ENCODE data around the gene NUTF2. TPM values are rescaled to one million over a fixed set of nuclear protein-coding genes. Genes with fewer than 3 reads are reported as not detected.

The NUTF2 gene
- total RNA-seq, 1 experiment from 2014 or later, result 145 TPM

DNA sequence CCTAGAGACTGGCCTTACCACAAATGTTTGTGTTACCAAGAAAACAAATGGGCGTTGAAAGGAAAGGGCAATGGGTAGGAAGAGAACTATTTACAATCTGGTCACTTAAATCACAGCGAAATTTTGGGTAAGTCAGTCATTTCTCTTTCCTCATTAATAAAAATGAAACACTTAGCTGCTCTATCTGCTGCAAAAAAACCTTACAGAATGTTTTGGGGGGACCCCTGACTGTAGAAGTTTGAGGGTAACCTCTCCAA, 742 bp upstream of the NUTF2 start (continued):
- TF ChIP-seq, protein P1, sequence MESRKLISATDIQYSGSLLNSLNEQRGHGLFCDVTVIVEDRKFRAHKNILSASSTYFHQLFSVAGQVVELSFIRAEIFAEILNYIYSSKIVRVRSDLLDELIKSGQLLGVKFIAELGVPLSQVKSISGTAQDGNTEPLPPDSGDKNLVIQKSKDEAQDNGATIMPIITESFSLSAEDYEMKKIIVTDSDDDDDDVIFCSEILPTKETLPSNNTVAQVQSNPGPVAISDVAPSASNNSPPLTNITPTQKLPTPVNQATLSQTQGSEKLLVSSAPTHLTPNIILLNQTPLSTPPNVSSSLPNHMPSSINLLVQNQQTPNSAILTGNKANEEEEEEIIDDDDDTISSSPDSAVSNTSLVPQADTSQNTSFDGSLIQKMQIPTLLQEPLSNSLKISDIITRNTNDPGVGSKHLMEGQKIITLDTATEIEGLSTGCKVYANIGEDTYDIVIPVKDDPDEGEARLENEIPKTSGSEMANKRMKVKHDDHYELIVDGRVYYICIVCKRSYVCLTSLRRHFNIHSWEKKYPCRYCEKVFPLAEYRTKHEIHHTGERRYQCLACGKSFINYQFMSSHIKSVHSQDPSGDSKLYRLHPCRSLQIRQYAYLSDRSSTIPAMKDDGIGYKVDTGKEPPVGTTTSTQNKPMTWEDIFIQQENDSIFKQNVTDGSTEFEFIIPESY (IDR thresholded peaks at IDR 0.05; ENCODE audit: extremely low read depth, insufficient replicate concordance, low read length), result no peak

DNA sequence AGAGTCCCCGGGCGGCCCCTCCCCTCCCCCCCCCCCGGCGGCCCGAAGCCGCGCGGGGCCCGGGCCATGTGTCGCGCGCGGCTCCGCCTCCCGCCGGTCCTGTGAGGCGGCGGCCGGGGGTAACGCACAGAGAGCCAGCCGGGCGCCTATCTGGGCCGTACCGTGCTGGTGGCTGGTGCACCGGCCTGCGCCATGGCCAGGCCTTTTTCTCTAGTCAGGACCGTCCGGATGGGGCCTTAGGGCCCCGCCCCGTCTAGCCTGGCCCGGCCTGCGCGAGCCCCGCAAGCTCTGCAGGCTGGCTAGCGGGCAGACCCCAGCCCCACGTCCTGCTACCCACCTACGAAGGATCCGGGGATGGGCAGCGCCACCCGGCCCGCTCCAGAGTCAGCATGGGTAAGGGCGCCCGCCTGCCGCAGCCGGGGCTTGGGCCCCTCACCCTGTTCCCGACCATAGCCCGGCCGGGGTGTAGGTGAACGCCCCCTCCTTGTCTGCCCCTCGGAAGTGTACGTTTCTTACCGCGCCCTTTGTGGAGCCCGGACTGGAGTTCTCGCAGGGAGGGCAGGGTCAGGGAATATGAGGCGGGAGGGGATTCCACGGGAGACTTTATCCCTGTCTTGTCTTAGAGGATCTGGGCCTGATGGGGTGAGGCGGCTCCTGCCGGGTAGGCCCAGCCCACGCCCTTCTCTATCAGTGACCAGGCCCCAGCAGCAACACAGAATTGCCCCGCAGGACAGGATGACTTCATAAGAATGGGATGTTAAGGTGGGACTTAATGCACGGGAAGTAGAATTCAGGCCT, 530 bp downstream of the NUTF2 start, which contains the start of gene CENPT:
TSS of gene CENPT (minus strand) at position 630 of the 798 bp plus-strand sequence. CDS start 13,834 bp downstream, outside the sequence.
- H3K27me3 ChIP-seq (ENCODE audit: insufficient read depth, low read length), result no peaks in the 10 kb centered on the region
- no peaks in the 10 kb centered on the region for H3K9me3 ChIP-seq (ENCODE audit: control insufficient read depth in 1 of 2, insufficient read depth in 1 of 2, low read depth in 1 of 2, low read length in 2 of 2)
- ChIA-PET RAD21 (ENCODE audit: low non-redundant PET in 1 of 2, low total read pairs in 2 of 2, uncharacterized antibody in 2 of 2, unreplicated experiment in 2 of 2) (interaction anchor here in 1 of 2 experiments (1.4 kb wide), 1 partner anchor 19 kb away, joined by 4 read pairs; no protein-coding TSS in a partner anchor), CTCF (no interaction called here), POLR2A (interaction anchor here (1.7 kb wide), 1 partner anchor 41 kb away, joined by 6 read pairs; the partner anchor contains the start of genes RANBP10 and TSNAXIP1)
- TF ChIP-seq, protein P2, sequence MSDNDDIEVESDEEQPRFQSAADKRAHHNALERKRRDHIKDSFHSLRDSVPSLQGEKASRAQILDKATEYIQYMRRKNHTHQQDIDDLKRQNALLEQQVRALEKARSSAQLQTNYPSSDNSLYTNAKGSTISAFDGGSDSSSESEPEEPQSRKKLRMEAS (IDR thresholded peaks at IDR 0.05), result peak; percentile 36; the same call in 1 of the 2 replicates
- no peak for TF ChIP-seq CBX3 (IDR thresholded peaks at IDR 0.05; ENCODE audit: low read depth)
- 0 out of 2 replicates have a peak, but pooled peaks have one; percentile 24 for TF ChIP-seq SIN3A (IDR thresholded peaks at IDR 0.05; ENCODE audit: low read depth)
- peak; percentile 89 for TF ChIP-seq ZFX (IDR thresholded peaks at IDR 0.05)
- TF ChIP-seq, protein P1 (IDR thresholded peaks at IDR 0.05; ENCODE audit: extremely low read depth, insufficient replicate concordance, low read length), result no peak
- no peaks in the 10 kb centered on the region for H3K9me2 ChIP-seq (ENCODE audit: insufficient read depth)
- ATAC-seq (peak; percentile 63), DNase-seq (ENCODE audit: low read depth, low spot score) (no peak)
- H3K4me2 ChIP-seq (ENCODE audit: low read length), result peak within 1 kb of the TSS; percentile 82
- peak within 1 kb of the TSS; percentile 83 for H3K27ac ChIP-seq (ENCODE audit: low read depth, low read length)
- peaks cover 71% of the 10 kb centered on the region for H3K79me2 ChIP-seq (ENCODE audit: insufficient read depth, low read length)
- H3K9ac ChIP-seq (ENCODE audit: low read length), result peak within 1 kb of the TSS; percentile 93
- peak within 1 kb of the TSS; percentile 83 to 96 for H3K4me3 ChIP-seq (replicated peaks in 1 of 2; ENCODE audit: low read depth in 1 of 2, low read length in 2 of 2)
- H2AFZ ChIP-seq (ENCODE audit: low read depth, low read length, poor library complexity, severe bottlenecking), result peak within 1 kb of the TSS; percentile 92
- H3K36me3 ChIP-seq (ENCODE audit: control insufficient read depth in 1 of 2, insufficient read depth in 2 of 2, low read length in 2 of 2), result peaks cover 4 to 6% of the 10 kb centered on the region in 2 experiments; a peak in 2 of 4 replicates
- peaks cover 4% of the 10 kb centered on the region; the same call in 1 of the 2 replicates for H4K20me1 ChIP-seq (ENCODE audit: insufficient read depth)
- intact Hi-C loops (cut with micrococcal nuclease), result no loop called here
- BruUV-seq (replicated peaks), result no TSS peak
- H3K4me1 ChIP-seq (ENCODE audit: control insufficient read depth in 1 of 2, insufficient read depth in 2 of 2, low read length in 2 of 2), result peaks cover 15 to 45% of the 10 kb centered on the region in 2 experiments
